Embryonic facial prominence (tissue), 1 donor: Measurements from ENCODE around the gene VSIG10L2.
"Not testable (repeated sequence)": the region's sequence is repeated elsewhere in the genome, so short reads cannot be mapped to it uniquely, and the experiment has no call there.

Experiments used
- DNase-seq: peaks from one replicate; pipeline ENCODE4 v3.0.0-alpha.2; 2016; ENCODE audit errors: extremely low spot score

VSIG10L2 gene

DNA sequence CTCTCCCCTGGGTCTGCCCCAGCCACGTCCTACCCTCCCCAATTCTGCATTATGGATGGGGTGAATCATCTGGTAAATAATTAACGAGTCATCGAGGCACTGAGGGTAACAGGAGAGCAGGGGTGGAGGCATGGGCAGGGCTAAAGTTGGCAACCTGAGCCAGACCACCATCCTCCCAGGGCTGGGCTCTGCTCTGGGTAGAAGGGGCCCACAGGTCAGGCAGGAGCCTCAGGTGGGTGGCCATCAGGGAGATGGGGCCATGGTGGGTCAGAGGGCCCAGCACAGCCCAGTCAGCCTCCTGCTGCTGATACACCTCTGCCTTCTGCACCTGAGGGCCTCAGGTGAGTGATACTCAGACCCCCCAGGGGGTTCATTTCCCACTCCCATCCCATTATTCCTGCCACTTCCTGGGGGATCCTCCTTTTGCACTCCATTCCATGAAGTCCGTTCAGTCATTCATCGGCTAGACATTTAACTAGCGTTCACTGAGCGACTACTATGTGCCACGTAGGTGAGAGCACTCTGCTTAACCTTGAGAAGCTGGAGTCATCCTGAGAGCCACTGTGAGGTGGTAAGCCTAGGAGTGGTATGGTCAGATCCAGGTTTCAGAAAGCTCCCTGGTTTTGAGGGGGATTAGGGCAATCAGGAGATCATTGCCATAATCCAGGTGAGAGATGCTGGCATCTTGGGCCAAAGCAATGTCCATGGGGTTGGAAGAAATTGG lies at the start of gene VSIG10L2:
TSS of gene VSIG10L2 (plus strand) at position 248 of the 724 bp plus-strand sequence. CDS start at position 260, 12 bp downstream.
- no peak for DNase-seq

DNA sequence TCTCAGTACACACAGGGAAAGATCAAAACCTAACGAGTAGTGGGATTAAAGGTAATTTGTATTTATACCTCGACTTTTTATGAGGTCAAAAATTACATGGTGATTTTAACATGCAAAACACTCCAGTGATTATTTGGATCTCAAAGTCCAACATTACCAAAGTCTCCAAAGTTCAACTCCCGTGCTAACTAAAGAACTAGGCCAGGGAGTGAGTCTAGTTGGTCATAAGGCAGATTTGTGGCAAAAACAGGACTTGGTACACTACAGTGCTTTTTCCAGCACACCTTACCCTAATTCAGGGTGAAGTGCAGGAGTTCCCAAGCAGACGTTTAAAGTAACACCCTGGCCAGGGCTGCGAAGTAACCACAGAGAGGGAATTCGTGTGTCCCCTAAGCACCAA lies 44.0 kb upstream of the VSIG10L2 start:
- DNase-seq, result no peak

DNA sequence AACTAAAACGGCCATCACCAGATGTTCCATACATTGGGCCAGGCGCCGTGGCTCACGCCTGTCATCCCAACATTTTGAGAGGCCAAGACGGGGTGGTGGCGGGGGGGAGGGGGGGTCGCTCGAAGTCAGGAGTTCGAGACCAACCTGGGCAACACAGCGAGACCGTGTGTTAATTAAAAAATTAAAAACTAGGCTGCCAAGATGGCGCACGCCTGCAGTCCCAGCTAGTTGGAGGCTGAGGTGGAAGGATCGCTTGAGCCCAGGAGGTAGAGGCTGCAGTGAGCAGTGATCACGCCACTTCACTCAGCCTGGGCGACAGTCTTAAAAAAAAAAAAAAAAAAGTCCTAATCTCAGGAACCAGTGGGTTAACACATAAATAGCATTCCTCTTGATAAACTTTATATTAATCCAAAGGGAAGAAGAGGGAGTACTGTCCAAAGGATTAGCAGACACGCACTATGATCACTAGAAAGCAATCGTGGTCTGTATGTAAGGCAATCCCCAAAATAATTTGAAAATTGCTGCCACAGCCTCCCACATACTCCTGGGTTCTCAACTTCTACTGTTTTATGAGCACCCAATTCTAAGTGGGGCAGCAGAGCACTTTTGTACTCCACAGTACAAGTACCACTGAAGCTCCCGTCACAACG lies 43.4 kb upstream of the VSIG10L2 start:
- no peak for DNase-seq

DNA sequence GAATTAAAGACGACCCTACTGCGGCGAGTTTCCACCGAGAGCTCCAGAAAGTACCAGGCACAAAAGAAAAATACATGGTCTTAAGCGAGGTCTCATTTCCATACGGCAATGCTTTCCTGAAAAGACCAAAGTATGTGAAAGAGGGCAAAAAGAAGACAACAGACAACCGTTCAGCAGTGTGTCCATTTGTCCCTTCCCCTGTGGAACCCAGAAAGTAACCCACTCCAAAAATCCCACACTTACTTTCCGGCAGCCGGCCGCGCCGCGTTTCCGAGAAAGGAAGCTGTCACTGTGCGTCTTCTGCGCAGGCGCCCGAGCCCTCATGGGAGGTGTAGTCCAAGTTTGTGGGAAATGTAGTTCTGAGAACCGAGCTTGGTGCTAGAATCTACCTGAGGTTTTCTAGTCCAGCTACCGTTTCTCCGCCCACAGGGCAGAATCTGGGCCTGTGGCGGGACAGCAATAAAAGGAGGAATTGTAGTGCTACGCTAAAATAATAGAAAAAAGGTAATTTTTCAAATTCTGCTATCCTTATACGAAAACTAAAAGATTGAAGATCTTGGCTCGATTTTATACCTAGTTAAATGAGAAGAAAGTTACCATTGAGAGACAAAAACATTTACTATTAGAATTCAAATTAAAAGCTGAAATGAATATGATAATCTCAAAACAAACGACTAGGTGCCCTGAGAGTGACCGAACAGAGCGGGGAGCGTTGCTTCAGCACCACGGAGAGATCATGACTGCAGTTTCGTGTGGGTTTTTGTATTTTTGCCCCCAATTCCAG lies 42.7 kb upstream of the VSIG10L2 start, which contains the start of gene PUS3:
TSS of gene PUS3 (minus strand) at position 280 of the 784 bp plus-strand sequence. CDS start 6,922 bp downstream, outside the sequence.
- peak; percentile 86 for DNase-seq

DNA sequence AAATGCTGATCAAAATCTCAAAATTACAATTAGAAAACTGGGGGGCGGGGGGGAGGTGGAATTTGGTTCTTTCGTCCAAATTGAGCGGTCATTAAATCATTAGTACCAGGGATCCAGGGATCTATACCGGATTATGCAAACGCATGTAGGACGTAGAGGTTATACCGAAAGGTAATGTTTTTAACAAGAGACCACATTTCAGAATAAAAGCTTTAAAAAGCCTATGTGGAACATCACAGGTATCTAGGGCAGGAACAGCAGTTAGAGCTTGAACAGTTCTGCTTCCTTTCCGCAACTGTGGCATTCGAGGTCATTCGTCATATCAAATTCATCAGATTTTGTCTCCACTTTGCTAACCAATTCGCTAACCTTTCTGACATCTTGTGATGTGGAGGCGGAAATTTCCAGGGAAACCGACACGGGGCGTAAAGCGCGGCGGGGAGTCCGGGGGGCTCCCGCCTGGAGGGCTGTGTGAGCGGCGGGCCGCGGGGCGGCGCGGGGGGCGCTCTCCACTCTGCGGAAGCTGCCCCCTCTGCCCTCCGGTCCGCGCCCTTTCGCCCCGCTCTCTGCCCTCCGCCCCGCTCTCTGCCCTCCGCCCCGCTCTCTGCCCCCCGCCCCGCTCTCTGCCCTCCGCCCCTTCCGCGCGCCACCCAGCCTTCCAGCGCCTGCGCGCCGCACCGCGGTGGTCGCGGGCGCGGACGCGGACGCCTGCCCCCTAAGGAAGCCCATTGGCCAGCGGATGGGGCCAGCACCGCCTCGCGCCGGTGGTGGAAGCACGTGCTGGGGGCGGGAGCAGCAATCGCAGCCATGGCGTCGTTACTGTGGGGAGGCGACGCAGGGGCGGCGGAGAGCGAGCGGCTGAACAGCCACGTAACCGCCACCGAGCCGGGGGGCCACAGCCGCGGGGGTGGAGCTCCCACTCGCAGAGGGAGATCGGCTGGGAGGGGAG lies 41.9 kb upstream of the VSIG10L2 start, which contains the start of gene DDX25:
TSS of gene DDX25 (plus strand) at position 798 of the 949 bp plus-strand sequence. CDS start at position 808, 10 bp downstream.
- no peak for DNase-seq

DNA sequence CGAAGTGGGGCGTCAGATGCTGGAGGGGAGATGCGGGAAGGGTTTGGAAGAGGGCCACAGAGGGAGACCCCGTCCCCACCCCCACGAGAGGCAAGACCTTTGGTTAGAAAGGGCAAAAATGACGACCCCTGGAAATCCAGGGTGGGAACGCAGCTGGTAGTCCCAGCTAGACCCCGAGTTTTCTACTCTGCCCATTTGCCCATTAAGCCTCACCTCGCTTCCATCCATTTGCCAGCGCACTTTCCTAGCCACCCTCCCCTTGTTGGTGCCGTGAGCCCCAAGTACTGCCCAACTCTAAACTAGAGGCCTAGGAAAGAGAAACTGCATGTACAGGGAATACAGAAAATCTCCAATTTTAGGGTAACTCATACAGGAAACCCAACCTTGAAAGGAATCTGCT lies 41.2 kb upstream of the VSIG10L2 start:
- no peak for DNase-seq

DNA sequence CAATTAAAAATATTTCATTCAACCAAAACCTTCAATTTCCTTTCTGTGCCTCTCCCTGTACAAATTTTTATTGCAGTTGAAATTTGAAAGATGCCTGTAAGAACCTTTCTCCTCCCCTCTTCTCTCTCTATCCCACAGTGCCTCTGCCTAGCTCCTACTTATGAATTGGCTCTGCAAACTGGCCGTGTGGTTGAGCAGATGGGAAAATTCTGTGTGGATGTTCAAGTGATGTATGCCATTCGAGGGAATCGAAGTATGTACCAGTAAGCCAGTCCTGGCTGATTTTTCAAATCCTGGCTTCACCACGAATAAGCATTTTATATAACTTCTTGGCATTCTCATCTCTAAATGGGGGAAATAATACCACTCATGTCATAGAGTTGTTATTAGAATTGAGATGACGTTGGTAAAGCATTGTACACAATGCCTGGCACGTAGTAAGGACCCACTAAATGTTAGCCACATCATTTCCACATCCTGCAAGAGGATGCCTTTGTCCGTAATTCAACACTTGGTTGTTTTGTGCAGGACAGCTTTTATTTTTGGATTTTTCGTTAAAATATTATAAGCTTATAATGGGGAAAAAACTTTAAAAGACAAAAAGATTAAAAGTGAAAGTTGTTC lies 35.5 kb upstream of the VSIG10L2 start:
- no peak for DNase-seq

DNA sequence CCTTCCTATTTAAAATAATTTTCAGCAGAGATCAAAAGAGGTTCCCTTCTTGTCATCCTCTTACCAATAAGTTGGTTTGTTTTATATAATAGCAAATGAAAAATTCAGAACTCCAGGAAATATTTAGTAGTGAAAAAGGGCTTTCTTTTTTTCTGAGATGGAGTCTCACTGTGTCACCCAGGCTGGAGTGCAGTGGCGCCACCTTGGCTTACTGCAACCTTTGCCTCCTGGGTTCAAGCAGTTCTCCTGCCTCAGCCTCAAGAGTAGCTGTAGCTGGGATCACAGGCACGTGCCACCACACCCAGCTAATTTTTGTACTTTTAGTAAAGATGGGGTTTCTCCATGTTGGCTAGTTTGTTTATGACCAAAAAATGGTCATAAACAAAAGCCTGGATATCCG lies 31.2 kb upstream of the VSIG10L2 start:
- DNase-seq, result not testable (repeated sequence)

DNA sequence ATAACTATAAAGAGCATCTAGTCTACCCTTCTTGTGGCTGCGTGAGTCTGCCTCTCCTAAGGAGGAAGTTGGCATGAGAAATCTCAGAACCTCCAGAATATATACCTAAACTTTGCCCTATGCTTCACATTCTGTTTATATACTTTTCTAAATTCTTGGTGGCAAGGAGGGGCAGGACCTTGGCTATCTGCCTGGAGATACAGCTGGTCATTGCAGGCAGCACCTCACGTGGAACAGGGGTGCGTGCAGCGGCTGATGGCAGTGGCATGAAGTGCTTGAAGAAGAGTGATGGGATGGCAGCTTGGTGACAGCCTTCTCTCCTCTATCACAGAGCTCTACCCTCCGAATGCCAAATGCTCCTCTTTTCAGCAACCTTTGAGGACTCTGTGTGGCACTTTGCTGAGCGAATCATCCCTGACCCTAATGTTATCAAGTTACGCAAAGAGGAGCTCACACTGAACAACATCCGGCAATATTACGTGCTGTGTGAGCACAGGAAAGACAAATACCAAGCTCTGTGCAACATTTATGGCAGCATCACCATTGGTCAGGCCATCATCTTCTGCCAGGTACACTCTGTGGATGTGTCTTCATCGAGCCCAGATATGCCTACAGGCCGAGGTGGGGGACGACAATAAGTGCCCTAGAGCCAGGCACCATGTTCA lies 29.0 kb upstream of the VSIG10L2 start:
- DNase-seq, result no peak

DNA sequence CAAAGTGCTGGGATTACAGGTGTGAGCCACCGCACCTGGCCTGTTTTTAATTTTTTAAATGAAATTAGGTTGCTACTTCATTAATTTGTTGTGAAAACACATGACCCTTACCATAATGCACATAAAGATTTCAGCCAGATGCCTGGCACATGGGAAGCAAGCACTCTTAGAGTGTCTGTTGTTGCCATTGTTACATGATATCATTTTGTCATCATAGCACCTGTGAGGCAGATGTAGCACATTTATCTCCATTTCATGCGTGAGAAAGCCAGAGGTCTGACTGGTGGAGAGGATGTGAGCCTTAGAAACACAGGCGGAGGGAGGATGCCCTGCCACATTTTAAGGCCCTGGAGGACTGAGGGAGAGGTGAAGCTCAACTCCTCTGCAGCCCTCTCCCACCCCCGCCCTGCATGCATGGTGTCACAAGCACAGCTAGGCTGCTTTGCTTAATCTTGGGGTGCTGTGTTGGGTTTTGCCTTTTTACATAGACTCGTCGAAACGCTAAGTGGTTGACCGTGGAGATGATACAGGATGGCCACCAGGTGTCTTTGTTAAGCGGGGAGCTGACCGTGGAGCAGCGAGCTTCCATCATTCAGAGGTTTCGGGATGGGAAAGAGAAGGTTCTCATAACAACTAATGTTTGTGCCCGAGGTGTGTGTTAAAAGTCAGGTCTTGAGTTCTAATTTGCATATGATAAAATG lies 27.6 kb upstream of the VSIG10L2 start:
- no peak for DNase-seq

DNA sequence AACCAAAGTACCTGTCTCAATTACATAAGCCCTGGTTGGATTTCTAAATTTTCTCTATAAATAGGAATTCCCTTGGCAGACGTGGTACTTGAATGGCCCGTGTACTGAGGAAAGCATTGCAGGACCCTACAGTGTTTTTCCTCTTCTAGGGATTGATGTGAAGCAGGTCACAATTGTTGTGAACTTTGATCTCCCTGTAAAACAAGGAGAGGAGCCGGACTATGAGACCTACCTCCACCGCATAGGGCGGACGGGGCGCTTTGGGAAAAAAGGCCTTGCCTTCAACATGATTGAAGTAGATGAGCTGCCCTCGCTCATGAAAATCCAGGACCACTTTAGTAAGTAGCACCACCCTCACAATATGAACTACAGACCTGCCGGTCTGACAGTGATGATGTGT lies 24.8 kb upstream of the VSIG10L2 start:
- no peak for DNase-seq

DNA sequence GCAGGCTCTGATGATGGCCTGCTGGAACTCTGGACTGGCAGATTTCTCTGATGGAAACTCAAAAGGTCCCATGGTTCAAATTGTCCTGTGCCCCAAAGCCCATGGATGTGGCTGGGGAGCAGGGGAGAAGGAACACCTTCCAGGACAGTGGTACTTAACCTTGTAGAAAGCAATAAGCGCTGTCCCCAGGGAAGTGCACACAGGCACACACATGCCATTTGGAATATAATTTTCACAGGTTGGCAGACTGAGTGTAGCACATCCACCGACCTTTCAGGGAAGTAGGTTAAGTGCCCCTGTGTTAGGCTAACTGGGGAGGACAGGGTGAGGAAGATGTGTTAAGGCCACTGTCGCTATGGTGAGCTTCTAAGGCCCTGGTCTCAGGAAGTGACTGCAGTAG lies 23.7 kb upstream of the VSIG10L2 start:
- DNase-seq, result no peak

DNA sequence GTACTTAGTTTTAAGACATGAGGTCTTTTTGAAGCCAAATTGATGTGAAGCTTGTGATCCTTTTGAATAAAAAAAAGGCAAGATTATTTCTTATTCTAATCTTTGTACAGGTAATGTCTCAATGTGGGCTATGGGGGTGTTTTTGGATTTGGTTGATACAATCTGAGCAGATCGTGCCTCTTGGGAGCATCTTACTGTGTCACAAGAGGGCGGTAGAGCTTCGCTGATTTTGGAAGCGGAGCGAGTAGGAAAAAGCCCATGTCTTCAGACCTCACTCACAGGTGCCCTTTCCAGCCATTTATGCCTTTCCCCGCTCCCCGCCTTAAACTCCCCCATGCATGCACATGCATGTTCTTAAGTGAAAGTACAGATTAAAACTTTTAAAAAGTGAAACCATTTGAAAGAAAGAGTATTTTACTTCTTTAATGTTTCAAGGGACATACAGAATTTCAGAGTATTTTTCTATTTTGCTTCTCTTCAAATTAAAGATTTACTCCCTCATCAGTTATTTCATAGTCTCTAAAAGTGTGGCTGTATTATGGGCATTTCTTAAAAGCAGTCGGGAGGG lies 22.7 kb upstream of the VSIG10L2 start:
- DNase-seq, result peak; percentile 68

DNA sequence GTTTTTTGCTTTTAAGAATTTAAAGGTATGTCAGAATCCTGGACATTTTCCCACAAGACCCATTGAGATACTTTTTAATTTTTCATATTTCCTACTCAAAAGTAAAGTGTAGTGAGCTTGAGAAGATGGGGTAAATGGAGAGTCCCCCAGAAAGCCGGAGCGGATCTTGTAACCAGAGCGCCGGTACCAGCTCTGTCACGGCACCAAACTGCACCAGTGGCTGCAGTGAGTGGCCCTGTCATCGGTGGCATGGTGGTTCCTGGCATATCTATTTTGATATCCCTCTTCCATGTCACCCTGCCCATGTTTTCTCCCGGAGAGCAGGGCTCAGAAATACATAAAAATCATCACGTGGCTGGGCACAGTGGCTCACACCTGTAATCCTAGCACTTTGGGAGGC lies 22.2 kb upstream of the VSIG10L2 start:
- DNase-seq, result no peak

DNA sequence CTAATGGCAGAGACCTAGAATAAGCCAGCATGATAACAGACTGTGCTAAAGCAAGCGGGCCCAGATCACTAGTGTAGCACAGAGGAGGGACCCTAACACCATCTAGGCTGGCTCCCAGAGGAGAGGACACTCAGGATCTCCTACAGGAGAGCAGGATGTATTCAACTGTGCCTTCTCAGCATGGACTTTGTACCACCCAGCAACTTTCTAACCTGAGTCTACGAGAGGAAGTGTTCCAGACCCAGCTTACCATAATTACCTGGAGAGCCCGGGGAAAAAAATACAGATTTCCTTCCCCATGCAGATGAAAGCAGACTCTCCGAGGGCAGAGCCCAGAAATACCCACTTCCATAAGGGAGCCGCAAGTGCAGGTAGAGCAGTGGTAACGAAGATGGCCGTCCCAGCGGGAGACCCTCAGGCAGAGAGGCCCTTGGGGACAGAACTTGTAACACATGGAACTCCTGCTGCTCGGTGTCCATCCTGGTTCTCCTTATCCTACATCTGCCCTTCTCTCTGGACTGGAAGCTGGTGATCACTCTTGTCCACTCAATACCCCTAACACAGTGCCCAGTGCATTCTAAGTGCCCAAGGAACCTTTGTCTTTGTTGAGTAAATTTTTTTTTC lies 21.3 kb upstream of the VSIG10L2 start:
- no peak for DNase-seq

DNA sequence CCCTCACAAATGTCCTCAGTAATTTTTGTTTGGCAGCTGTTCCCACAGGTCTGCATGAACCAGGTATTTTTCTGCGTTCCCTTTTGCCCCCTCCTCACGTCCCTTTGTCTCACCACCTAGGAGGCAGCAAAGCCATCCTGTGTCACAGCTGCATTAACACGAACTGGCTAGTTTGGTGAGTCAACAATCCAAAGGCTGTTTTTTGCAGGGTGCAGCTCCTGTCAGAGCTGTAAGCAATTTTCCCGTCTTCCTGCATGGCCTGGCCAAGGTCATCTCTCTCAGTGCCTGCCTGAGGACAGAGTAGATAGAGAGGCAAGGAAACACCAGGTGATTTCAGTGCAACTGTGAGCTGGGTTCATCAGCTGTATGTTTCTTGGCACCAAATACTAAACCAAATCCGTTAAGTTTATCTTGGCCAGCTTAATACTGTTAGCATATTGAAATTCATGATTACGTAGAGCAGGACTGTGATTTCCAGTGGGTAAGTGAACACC lies 20.6 kb upstream of the VSIG10L2 start:
- DNase-seq, result no peak

DNA sequence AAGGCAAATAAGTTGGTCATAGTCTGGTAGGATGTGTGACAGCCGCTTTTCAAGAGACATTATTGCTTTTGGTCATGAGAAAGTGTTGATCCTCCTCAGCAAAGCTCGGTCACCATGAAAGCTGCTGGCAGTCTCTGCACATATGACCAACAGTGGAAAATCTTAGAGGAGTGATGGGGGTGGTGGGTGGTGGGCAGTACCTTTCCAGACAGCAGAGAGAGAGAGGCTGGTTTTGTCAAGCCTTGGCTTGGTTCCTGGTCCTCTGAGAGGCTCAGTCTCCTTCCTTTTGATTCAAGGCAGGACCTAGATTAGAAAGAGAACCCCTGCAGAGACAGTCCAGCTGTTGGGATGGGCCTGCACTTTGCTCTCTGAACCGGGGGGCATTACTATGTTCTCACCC lies 20.0 kb upstream of the VSIG10L2 start:
- DNase-seq, result no peak

DNA sequence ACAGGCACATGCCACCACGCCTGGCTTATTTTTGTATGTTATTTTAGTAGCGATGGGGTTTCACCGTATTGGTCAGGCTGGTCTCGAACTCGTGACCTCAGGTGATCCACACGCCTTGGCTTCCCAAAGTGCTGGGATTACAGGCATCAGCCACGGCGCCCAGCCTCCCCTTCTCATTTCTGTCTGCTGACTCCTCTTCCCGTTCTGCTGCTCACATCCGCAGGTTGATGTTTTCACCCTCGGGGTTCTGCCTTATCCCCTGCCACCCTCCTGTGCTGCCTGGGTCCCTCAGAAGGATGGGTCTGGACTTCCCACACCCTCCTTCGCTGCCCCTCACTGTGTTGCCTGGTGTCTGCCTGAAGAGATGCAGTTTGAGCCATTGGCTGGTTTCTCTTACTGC lies 19.2 kb upstream of the VSIG10L2 start:
- no peak for DNase-seq
